HEK293T (cell line): ENCODE measurements around the gene TPPP2.
A peak's percentile ranks its signal among the peaks of the same experiment; 100 is the strongest.

Source experiments
- CTCF ChIA-PET: fragments of 350-600 bp; formaldehyde crosslinking; extraction: SDS; loops from one replicate; lab custom pipeline; 2021; ENCODE audit warnings: antibody characterized with exemption, inconsistent platforms; lab: Yijun Ruan, JAX
- POLR2A ChIA-PET: fragments of 350-600 bp; formaldehyde crosslinking; extraction: SDS; loops from one replicate; lab custom pipeline; 2020; ENCODE audit warnings: antibody characterized with exemption, inconsistent platforms; lab: Yijun Ruan, JAX
- DNase-seq: peaks from one replicate; pipeline ENCODE4 v3.0.0; 2012; ENCODE audit warnings: mixed read lengths; ENCODE audit errors: extremely low spot score
- ARNT ChIP-seq: fragments of 450-650 bp; IDR thresholded peaks from 2 replicates; pipeline ENCODE4 v1.6.1; 2017; ENCODE audit warnings: mild to moderate bottlenecking
- BHLHE40 ChIP-seq: fragments of 450-650 bp; IDR thresholded peaks from 2 replicates; pipeline ENCODE4 v1.6.1; 2016; ENCODE audit warnings: mild to moderate bottlenecking, moderate library complexity, borderline replicate concordance
- CTBP1 ChIP-seq: fragments of 450-650 bp; IDR thresholded peaks from 2 replicates; pipeline ENCODE4 v1.6.1; 2016; ENCODE audit warnings: borderline replicate concordance
- ELF4 ChIP-seq: fragments of 450-650 bp; IDR thresholded peaks from 2 replicates; pipeline ENCODE4 v1.6.1; 2017; ENCODE audit warnings: antibody characterized with exemption
- FOXA1 ChIP-seq: fragments of 450-650 bp; IDR thresholded peaks from 2 replicates; pipeline ENCODE4 v1.6.1; 2016; ENCODE audit warnings: mild to moderate bottlenecking
- FOXK2 ChIP-seq: fragments of 450-650 bp; IDR thresholded peaks from 2 replicates; pipeline ENCODE4 v1.6.1; 2016; ENCODE audit warnings: mild to moderate bottlenecking
- FOXM1 ChIP-seq: fragments of 450-650 bp; IDR thresholded peaks from 2 replicates; pipeline ENCODE4 v1.6.1; 2017; ENCODE audit warnings: mild to moderate bottlenecking, borderline replicate concordance
- HDGF ChIP-seq: fragments of 450-650 bp; IDR thresholded peaks from 2 replicates; pipeline ENCODE4 v1.6.1; 2017; ENCODE audit warnings: antibody characterized with exemption, borderline replicate concordance
- L3MBTL2 ChIP-seq: fragments of 450-650 bp; conservative IDR thresholded peaks from 2 replicates; pipeline ENCODE4 v1.6.1; 2016; ENCODE audit warnings: mild to moderate bottlenecking
- LEF1 ChIP-seq: fragments of 450-650 bp; IDR thresholded peaks from 2 replicates; pipeline ENCODE4 v1.6.1; 2017; ENCODE audit warnings: mild to moderate bottlenecking, borderline replicate concordance
- NFRKB ChIP-seq: fragments of 450-650 bp; IDR thresholded peaks from 2 replicates; pipeline ENCODE4 v1.6.1; 2016; ENCODE audit warnings: mild to moderate bottlenecking, moderate library complexity
- SP1 ChIP-seq: fragments of 450-650 bp; IDR thresholded peaks from 2 replicates; pipeline ENCODE4 v1.6.1; 2017
- SUZ12 ChIP-seq: fragments of 450-650 bp; IDR thresholded peaks from 2 replicates; pipeline ENCODE4 v1.6.1; 2016; ENCODE audit warnings: mild to moderate bottlenecking
- TARDBP ChIP-seq: fragments of 450-650 bp; IDR thresholded peaks from 2 replicates; pipeline ENCODE4 v1.6.1; 2016
- ZNF384 ChIP-seq: fragments of 450-650 bp; IDR thresholded peaks from 2 replicates; pipeline ENCODE4 v1.6.1; 2016
- TF ChIP-seq, protein P1 (sequence below): fragments of 450-650 bp; IDR thresholded peaks from 2 replicates; pipeline ENCODE4 v1.6.1; 2016

Gene TPPP2

DNA sequence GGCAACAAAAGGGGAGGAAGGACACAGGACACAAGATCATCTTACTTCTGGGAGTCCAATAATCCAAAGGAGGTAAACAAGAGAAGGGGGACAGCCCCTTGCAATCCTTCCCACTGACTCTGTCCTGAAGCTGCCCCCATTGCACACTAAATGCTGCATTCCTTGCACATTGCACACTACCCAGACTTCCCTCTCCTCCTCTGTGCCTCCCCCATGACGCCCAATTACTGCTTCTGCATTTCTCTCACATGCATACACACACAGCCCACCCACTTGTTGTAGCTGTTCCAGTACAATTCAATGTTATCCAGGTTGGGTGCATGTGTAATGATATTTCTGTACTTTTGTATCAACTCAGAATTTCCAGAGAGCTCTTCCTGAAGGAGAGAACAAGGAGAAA is 10.7 kb upstream of the TPPP2 start:
- CTCF ChIA-PET = interaction anchor here (2.9 kb wide), 1 partner anchor 21 kb away, joined by 15 read pairs; no protein-coding TSS in a partner anchor

GRCh38 chr14:21020977-21021545 is 9.0 kb upstream of the TPPP2 start:
- no peak for DNase-seq
- ChIA-PET CTCF (interaction anchor here (2.9 kb wide), 1 partner anchor 19 kb away, joined by 15 read pairs; no protein-coding TSS in a partner anchor), POLR2A (interaction anchor here (1.6 kb wide), 1 partner anchor 82 kb away, joined by 4 read pairs; no protein-coding TSS in a partner anchor)
- TF ChIP-seq LEF1 (no peak), ARNT (no peak), NFRKB (no peak), ZNF384 (no peak), TARDBP (no peak), FOXK2 (no peak), FOXM1 (no peak), SP1 (no peak), BHLHE40 (no peak), CTBP1 (no peak)
- TF ChIP-seq, protein P1, sequence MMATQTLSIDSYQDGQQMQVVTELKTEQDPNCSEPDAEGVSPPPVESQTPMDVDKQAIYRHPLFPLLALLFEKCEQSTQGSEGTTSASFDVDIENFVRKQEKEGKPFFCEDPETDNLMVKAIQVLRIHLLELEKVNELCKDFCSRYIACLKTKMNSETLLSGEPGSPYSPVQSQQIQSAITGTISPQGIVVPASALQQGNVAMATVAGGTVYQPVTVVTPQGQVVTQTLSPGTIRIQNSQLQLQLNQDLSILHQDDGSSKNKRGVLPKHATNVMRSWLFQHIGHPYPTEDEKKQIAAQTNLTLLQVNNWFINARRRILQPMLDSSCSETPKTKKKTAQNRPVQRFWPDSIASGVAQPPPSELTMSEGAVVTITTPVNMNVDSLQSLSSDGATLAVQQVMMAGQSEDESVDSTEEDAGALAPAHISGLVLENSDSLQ = no peak

More for the DNA sequence above, 10.7 kb upstream of the TPPP2 start:
- POLR2A ChIA-PET = interaction anchor here (1.6 kb wide), 1 partner anchor 49 kb away, joined by 4 read pairs; no protein-coding TSS in a partner anchor
- DNase-seq = no peak
- TF ChIP-seq SUZ12 (no peak), SP1 (no peak), LEF1 (no peak), HDGF (no peak)

DNA sequence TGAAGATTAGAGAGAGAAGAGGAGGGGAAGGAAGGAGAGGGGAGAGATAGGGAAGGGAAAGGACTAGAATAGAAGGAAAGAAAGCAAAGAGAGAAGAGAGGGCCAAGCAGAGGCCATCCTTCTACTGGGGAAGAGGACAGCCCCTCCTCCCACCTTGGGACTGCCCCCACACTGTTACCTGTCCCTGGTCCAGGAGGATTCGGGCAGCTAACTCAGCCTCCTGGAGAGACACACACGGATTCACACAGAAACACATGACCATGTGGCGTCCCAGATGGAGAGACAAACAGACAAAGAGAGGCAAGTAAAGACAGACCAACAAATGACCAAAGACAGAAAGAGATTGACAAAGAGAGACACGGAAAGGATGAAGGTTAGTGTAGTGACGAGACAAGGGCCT is 7.3 kb upstream of the TPPP2 start:
- ChIA-PET POLR2A (no interaction called here), CTCF (interaction anchor here (1.2 to 3.2 kb wide), 2 partner anchors 8 to 17 kb away, joined by 6 to 12 read pairs; no protein-coding TSS in a partner anchor)
- no peak for TF ChIP-seq NFRKB
- TF ChIP-seq ZNF384 = no peak
- TF ChIP-seq ELF4 = no peak
- TF ChIP-seq, protein P1 = no peak
- no peak for TF ChIP-seq FOXA1
- no peak for TF ChIP-seq ARNT
- no peak for TF ChIP-seq LEF1
- TF ChIP-seq FOXK2 = no peak
- TF ChIP-seq CTBP1 = no peak
- TF ChIP-seq SP1 = no peak
- no peak for TF ChIP-seq FOXM1
- no peak for TF ChIP-seq TARDBP
- TF ChIP-seq BHLHE40 = no peak
- TF ChIP-seq HDGF = no peak
- no peak for TF ChIP-seq SUZ12
- TF ChIP-seq L3MBTL2 = no peak

GRCh38 chr14:21023174-21023573 is 6.8 kb upstream of the TPPP2 start:
- ChIA-PET POLR2A (interaction anchor here (1.9 kb wide), 1 partner anchor 8 kb away, joined by 9 read pairs; no protein-coding TSS in a partner anchor), CTCF (interaction anchor here (1.2 to 3.2 kb wide), 2 partner anchors 8 to 17 kb away, joined by 6 to 12 read pairs; no protein-coding TSS in a partner anchor)
- TF ChIP-seq L3MBTL2 (no peak), SP1 (no peak), SUZ12 (no peak), LEF1 (no peak), TARDBP (no peak), CTBP1 (no peak), NFRKB (no peak), FOXA1 (no peak), ARNT (no peak), ZNF384 (no peak)
- no peak for DNase-seq

More for the DNA sequence above, 7.3 kb upstream of the TPPP2 start:
- no peak for DNase-seq

DNA sequence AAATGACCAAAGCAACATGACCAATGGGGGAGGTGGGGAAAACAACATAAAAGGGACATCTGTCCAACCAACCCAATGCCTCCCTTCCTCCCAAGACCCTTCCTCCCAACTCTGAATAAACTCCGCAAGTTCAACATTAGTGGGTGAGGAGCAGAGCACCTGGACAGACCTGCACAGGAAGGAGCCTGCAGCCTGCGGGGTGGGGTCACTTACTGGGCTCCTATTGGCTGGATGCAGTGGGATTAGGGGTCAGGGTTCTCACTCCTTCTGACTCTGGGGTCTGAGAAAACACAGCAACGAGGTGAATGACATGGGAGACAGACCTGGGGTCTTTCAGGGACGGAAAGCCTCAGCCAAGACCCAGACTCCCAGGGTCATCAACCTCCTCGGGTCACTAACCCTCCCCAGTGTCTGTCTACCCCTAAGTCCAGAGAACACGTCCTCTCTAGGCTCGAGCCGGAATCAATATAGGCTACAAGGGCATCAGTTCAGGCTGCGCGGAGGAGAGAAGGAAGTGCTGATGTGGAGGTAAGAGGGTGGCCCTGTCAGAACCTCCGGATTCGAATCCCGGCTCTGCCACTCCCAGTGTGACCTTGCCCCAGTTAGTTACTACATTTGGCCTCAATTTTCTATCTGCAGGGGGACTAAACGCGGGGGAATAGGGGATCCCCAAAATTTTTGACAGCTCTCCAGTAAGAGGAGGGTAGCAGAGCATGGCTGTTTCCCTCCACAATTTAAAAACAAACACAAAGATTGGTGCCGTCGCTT is 6.0 kb upstream of the TPPP2 start:
- ChIA-PET POLR2A (interaction anchor here (1.0 to 1.9 kb wide), 3 partner anchors 9 to 48 kb away, joined by 3 to 9 read pairs (median 4); partner anchors contain the start of gene ARHGEF40), CTCF (interaction anchor here (1.2 to 3.2 kb wide), 2 partner anchors 9 to 16 kb away, joined by 6 to 12 read pairs; no protein-coding TSS in a partner anchor)
- no peak for TF ChIP-seq HDGF
- no peak for DNase-seq

GRCh38 chr14:21024585-21025370 is 5.2 kb upstream of the TPPP2 start, which contains the start of gene NDRG2:
Gene NDRG2 (minus strand): TSS chr14:21025061. CDS start chr14:21023315, 1,746 bp downstream.
- CTCF ChIA-PET = interaction anchor here (3.2 kb wide), 1 partner anchor 10 kb away, joined by 12 read pairs; no protein-coding TSS in a partner anchor
- peak; percentile 81 for DNase-seq

More at GRCh38 chr14:21024585-21025370, 5.2 kb upstream of the TPPP2 start, which contains the start of gene NDRG2:
- POLR2A ChIA-PET = interaction anchor here (1.0 to 1.9 kb wide), 3 partner anchors 10 to 47 kb away, joined by 3 to 9 read pairs (median 4); partner anchors contain the start of gene ARHGEF40
- TF ChIP-seq TARDBP (no peak), L3MBTL2 (0 out of 2 replicates have a peak, but pooled peaks have one; percentile 32), SUZ12 (no peak)
